HG03439 (cell line): Measurements from ENCODE around the gene SPIB.
"Not testable (repeated sequence)": the region's sequence is repeated elsewhere in the genome, so short reads cannot be mapped to it uniquely, and the experiment has no call there.

Source experiments
- ATAC-seq: cut with Tn5 transposase; IDR thresholded peaks from one replicate; pipeline ENCODE4 v1.9.1; 2021; ENCODE audit warnings: mild to moderate bottlenecking, moderate library complexity; ENCODE audit not compliant: unreplicated experiment

The SPIB gene

GRCh38 chr19:50435221-50435620, 16.5 kb downstream of the SPIB start:
- ATAC-seq = no peak

- no peak for ATAC-seq
Observed at GRCh38 chr19:50435627-50436026, 16.9 kb downstream of the SPIB start.

GRCh38 chr19:50437862-50438449, 19.2 kb downstream of the SPIB start:
- no peak for ATAC-seq

- ATAC-seq = not testable (repeated sequence)
Observed at GRCh38 chr19:50439130-50439529, 20.4 kb downstream of the SPIB start.

GRCh38 chr19:50444059-50444458, 25.3 kb downstream of the SPIB start:
- ATAC-seq = no peak

- no peak for ATAC-seq
Observed at GRCh38 chr19:50447053-50447452, 28.3 kb downstream of the SPIB start.

GRCh38 chr19:50447750-50448149, 29.0 kb downstream of the SPIB start:
- no peak for ATAC-seq

GRCh38 chr19:50449236-50449899, 30.6 kb downstream of the SPIB start:
- ATAC-seq = no peak

- ATAC-seq = no peak
Observed at GRCh38 chr19:50450369-50451222, 31.9 kb downstream of the SPIB start.

GRCh38 chr19:50451223-50451534, 32.4 kb downstream of the SPIB start:
- no peak for ATAC-seq

- no peak for ATAC-seq
Observed at GRCh38 chr19:50453243-50453642, 34.5 kb downstream of the SPIB start.

GRCh38 chr19:50455992-50456391, 37.3 kb downstream of the SPIB start:
- ATAC-seq = no peak

- no peak for ATAC-seq
Observed at GRCh38 chr19:50457300-50457699, 38.6 kb downstream of the SPIB start.

GRCh38 chr19:50458396-50459066, 39.8 kb downstream of the SPIB start:
- no peak for ATAC-seq

- no peak for ATAC-seq
Observed at GRCh38 chr19:50459067-50459456, 40.3 kb downstream of the SPIB start.

GRCh38 chr19:50459638-50460037, 40.9 kb downstream of the SPIB start:
- no peak for ATAC-seq

GRCh38 chr19:50460161-50460765, 41.5 kb downstream of the SPIB start:
- ATAC-seq = peak; percentile 68

GRCh38 chr19:50461066-50461875, 42.5 kb downstream of the SPIB start:
- no peak for ATAC-seq

GRCh38 chr19:50462970-50463369, 44.2 kb downstream of the SPIB start:
- no peak for ATAC-seq

GRCh38 chr19:50464348-50464747, 45.6 kb downstream of the SPIB start:
- no peak for ATAC-seq
